ENCODE measurements around the gene ULK4.

GRCh38 chr3:41274944-41275668 is 686.8 kb downstream of the ULK4 start:
- TF ChIP-seq CTCF (conservative IDR thresholded peaks at IDR 0.05) (no peak), EZH2 (IDR thresholded peaks at IDR 0.05; ENCODE audit: low read depth) (no peak)
